Activated T-cell treated with anti-CD3 and anti-CD28 coated beads for 4 hours (primary cell): ENCODE results near the gene DENND5A.
"Not testable (repeated sequence)": the region's sequence is repeated elsewhere in the genome, so short reads cannot be mapped to it uniquely, and the experiment has no call there.

Experiments
- DNase-seq: peaks from one replicate; pipeline ENCODE4 v3.0.0-alpha.2; 2020

DENND5A gene

GRCh38 chr11:9133956-9134355 is 131.2 kb downstream of the DENND5A start:
- DNase-seq: no peak

- no peak for DNase-seq
These were observed 132.8 kb downstream of the DENND5A start for GRCh38 chr11:9132203-9132878.

- DNase-seq: no peak
These were observed 134.9 kb downstream of the DENND5A start for GRCh38 chr11:9130297-9130696.

GRCh38 chr11:9126636-9127035 is 138.5 kb downstream of the DENND5A start:
- DNase-seq: no peak

- no peak for DNase-seq
These were observed 139.8 kb downstream of the DENND5A start for GRCh38 chr11:9125185-9125886.

- DNase-seq: no peak
These were observed 141.4 kb downstream of the DENND5A start for GRCh38 chr11:9123595-9124304.

- no peak for DNase-seq
These were observed 143.7 kb downstream of the DENND5A start for GRCh38 chr11:9121469-9121796.

- no peak for DNase-seq
These were observed 144.3 kb downstream of the DENND5A start for GRCh38 chr11:9120664-9121468.

- DNase-seq: no peak
These were observed 146.9 kb downstream of the DENND5A start for GRCh38 chr11:9118277-9118676.

- no peak for DNase-seq
These were observed 153.1 kb downstream of the DENND5A start for GRCh38 chr11:9112075-9112474.

GRCh38 chr11:9109858-9110731 is 155.1 kb downstream of the DENND5A start:
- DNase-seq: no peak

GRCh38 chr11:9104580-9104979 is 160.6 kb downstream of the DENND5A start:
- no peak for DNase-seq

GRCh38 chr11:9103542-9104276 is 161.4 kb downstream of the DENND5A start:
- DNase-seq: no peak

- no peak for DNase-seq
These were observed 165.5 kb downstream of the DENND5A start for GRCh38 chr11:9099617-9100016.

GRCh38 chr11:9098455-9098854 is 166.7 kb downstream of the DENND5A start:
- not testable (repeated sequence) for DNase-seq

GRCh38 chr11:9097186-9097943 is 167.8 kb downstream of the DENND5A start:
- DNase-seq: not testable (repeated sequence)

- no peak for DNase-seq
These were observed 168.7 kb downstream of the DENND5A start for GRCh38 chr11:9096427-9096826.

- no peak for DNase-seq
These were observed 169.7 kb downstream of the DENND5A start for GRCh38 chr11:9095421-9095820.

- DNase-seq: no peak
These were observed 170.7 kb downstream of the DENND5A start for GRCh38 chr11:9094420-9094819.
